MM.1S (cell line): ENCODE measurements around the gene TBC1D19.

Experiments
- CTCF ChIP-seq: fragments of 300-600 bp; sonication (generic); IDR thresholded peaks from 2 replicates; pipeline ENCODE4 v1.5.1; 2016; ENCODE audit warnings: antibody characterized with exemption, low read length, mixed read lengths
- EZH2 ChIP-seq: fragments of 300-600 bp; sonication (generic); optimal IDR thresholded peaks from 2 replicates; pipeline ENCODE3; 2017; ENCODE audit warnings: low read depth, mild to moderate bottlenecking, antibody characterized with exemption, low read length, mixed read lengths
- EZH2phosphoT487 ChIP-seq: fragments of 300-600 bp; sonication (generic); IDR thresholded peaks from 2 replicates; pipeline ENCODE4 v1.6.1; 2018; ENCODE audit warnings: antibody characterized with exemption, low read length

- no peak for TF ChIP-seq CTCF
- no peak for TF ChIP-seq EZH2phosphoT487
- no peak for TF ChIP-seq EZH2
These were observed 26.7 kb upstream of the TBC1D19 start for GRCh38 chr4:26557164-26557563.
